COLO829 (cell line): ENCODE measurements around the gene PROSER3.

Experiments used
- DNase-seq: peaks from one replicate; pipeline ENCODE4 v3.0.0; 2012; ENCODE audit warnings: low spot score

PROSER3 gene

DNA sequence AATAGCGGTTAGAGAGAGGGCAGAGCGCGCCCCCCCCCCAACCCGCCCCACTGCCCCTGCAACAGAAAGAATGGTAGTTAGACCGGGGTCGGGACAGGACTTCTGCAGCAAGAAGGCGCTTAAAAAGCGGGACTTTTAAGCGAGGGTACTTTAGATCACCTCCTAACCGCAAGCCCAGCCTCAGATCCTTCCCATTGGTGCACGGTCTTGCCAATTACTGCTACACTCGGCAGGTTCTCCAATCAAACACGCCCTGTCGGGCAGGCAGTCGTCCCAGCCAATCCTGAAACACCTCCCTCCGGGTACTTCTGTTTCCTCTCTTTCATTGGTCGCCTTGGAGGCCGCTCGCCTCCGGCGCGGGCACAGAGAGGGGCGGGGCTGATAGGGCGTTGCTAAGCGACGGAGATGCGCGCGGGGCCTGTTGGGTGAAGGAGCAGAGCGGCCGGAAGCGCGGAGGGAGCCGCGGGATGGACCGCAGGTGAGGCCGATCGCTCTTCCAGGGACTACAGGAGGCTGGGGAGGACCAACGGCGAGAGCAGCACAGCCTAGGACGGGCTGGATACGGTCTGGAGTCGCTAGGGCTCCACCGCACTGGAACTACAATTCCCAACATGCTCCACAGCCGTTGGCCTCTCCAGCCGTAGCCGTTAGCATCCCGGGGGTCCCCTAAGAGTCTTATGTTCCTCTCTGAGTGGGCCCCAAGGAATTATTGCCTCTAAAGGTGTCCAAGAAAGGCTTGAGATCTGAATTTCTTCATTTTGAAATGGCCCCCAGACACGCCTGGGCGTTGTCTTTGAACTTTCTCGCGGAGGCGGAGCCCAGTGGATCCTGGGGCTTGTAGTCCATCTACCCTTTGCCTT lies at the start of gene PROSER3:
TSS of gene PROSER3 (plus strand) at position 428 of the 860 bp plus-strand sequence. CDS start at position 468, 40 bp downstream.
- DNase-seq = peak; percentile 96

DNA sequence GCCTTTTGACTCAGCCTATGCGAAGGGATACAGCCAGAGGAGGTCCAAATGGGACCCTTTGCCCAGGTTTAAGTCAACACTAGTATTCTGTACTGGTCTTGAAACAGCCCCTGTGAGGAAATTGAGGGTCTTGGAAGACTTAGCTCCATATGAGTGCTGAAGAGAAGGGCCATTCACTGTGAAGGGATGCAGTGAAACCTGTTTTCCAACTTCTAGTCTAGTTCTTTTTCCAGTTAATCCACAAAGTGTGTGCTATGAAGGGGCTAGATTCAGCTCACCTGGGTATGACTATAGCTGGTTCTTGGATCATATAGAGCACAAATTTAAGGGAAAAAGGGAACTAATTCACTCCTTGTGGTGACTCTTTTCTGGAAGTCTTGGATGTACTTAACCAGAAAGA lies 49.6 kb upstream of the PROSER3 start:
- no peak for DNase-seq

- no peak for DNase-seq
Observed at GRCh38 chr19:35710784-35711723, 46.9 kb upstream of the PROSER3 start.

GRCh38 chr19:35712567-35713505 lies 45.1 kb upstream of the PROSER3 start:
- DNase-seq = no peak

- DNase-seq = no peak
Observed at GRCh38 chr19:35713506-35713850, 44.5 kb upstream of the PROSER3 start.

DNA sequence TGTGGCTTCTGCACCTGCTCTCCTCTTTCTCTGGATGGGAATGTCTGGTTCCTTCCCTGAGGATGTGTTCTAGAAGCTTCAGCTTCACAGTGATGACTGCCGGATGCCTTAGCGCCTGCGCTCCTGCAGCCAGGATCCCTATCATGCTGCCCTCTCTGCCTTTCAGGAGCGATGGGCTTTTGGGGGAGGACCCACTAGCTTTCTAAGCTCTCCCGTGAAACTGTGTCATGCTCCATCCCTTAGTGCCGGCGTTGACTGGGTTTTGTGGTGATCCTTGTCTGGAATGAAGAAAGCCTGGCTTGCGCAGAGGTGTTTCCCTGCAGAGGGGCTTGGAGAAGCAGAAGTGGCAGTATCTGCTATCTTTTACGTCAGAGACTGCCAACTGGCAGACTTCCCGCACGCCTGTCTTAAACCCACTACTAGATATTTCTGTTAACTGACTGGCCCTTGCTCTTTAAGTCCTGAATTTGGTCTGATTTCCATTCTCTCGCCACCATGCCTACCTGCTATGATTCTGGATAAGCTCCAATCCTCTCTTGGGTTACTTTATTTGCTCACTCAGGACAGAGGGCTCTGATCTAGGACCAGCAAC lies 44.0 kb upstream of the PROSER3 start:
- no peak for DNase-seq

- no peak for DNase-seq
Observed at GRCh38 chr19:35714601-35715354, 43.2 kb upstream of the PROSER3 start.

- no peak for DNase-seq
Observed at GRCh38 chr19:35715355-35715809, 42.6 kb upstream of the PROSER3 start.

- peak; percentile 64 for DNase-seq
Observed at GRCh38 chr19:35715981-35716800, 41.8 kb upstream of the PROSER3 start.

- peak; percentile 99 for DNase-seq
Observed at GRCh38 chr19:35716801-35717664, 40.9 kb upstream of the PROSER3 start.

DNA sequence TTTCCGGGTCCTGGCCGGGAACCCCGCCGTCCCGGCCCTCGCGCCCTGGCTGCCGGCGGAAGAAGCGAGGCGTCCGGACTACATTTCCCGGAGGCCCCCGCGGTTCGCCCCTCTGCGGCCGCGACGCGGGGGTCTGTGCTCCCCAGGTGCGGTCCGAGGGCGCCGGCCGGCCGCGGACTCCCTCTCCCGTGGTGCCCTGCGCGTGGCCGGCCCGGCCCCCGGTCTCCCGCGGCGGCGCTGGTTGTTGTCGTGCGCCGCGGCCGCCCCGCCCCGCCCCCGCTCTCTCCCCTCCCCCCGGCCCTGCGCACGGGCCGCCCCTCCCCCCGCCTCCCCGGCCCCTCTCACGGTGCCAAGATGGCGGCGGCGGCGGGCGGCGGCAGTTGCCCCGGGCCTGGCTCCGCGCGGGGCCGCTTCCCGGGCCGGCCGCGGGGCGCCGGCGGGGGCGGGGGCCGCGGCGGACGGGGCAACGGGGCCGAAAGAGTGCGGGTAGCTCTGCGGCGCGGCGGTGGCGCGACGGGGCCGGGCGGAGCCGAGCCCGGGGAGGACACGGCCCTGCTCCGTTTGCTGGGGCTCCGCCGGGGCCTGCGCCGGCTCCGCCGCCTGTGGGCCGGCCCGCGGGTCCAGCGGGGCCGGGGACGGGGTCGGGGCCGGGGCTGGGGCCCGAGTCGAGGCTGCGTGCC lies 40.2 kb upstream of the PROSER3 start, which contains the start of gene KMT2B:
TSS of gene KMT2B (plus strand) at position 339 of the 680 bp plus-strand sequence. CDS start at position 355, 16 bp downstream.
- no peak for DNase-seq

- no peak for DNase-seq
Observed at GRCh38 chr19:35718345-35719041, 39.5 kb upstream of the PROSER3 start.

GRCh38 chr19:35719402-35720162 lies 38.4 kb upstream of the PROSER3 start:
- DNase-seq = no peak

- no peak for DNase-seq
Observed at GRCh38 chr19:35720163-35720524, 37.8 kb upstream of the PROSER3 start.

- DNase-seq = no peak
Observed at GRCh38 chr19:35720648-35721047, 37.3 kb upstream of the PROSER3 start.

DNA sequence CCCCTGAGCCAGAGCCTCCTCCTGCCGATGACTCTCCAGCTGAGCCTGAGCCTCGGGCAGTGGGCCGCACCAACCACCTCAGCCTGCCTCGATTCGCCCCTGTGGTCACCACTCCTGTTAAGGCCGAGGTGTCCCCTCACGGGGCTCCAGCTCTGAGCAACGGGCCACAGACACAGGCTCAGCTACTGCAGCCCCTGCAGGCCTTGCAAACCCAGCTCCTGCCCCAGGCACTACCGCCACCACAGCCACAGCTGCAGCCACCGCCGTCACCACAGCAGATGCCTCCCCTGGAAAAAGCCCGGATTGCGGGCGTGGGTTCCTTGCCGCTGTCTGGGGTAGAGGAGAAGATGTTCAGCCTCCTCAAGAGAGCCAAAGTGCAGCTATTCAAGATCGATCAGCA lies 36.6 kb upstream of the PROSER3 start:
- DNase-seq = no peak

- no peak for DNase-seq
Observed at GRCh38 chr19:35722461-35722860, 35.5 kb upstream of the PROSER3 start.
